CD4-positive, alpha-beta memory T cell (primary cell): Measurements from ENCODE around the gene ATRNL1. TPM values are rescaled to one million over a fixed set of nuclear protein-coding genes. Genes with fewer than 3 reads are reported as not detected.

ENCODE experiments used
- CTCF ChIA-PET: fragments of 350-600 bp; sonication (Branson Sonifier 250); formaldehyde crosslinking; loops from one replicate; lab custom pipeline; 2021; ENCODE audit warnings: inconsistent platforms; ENCODE audit not compliant: partially characterized antibody; lab: Charles Lee
- POLR2A ChIA-PET: fragments of 350-600 bp; sonication (Branson Sonifier 250); formaldehyde crosslinking; loops from one replicate; lab custom pipeline; 2021; ENCODE audit not compliant: partially characterized antibody; lab: Charles Lee
- DNase-seq, 5 donors: peaks; one replicate each; pipeline versions ENCODE4 v3.0.0 to v3.0.0-alpha.2; 2020 to 2022; ENCODE audit warnings: mixed read lengths in 1 of 5
- H3K27ac ChIP-seq: one replicate; pipeline ENCODE4 v1.7.0; 2013; ENCODE audit warnings: low read depth, low read length
- H3K27me3 ChIP-seq: 2 replicates; pipeline ENCODE4 v1.7.0; 2013; ENCODE audit warnings: mild to moderate bottlenecking, low read length, moderate library complexity; ENCODE audit not compliant: insufficient read depth
- H3K36me3 ChIP-seq: 2 replicates; pipeline ENCODE4 v1.7.0; 2013; ENCODE audit warnings: mild to moderate bottlenecking, low read length, moderate library complexity; ENCODE audit not compliant: insufficient read depth
- H3K4me1 ChIP-seq: 2 replicates; pipeline ENCODE4 v1.7.0; 2013; ENCODE audit warnings: mild to moderate bottlenecking, low read length, moderate library complexity; ENCODE audit not compliant: insufficient read depth
- H3K4me3 ChIP-seq, 2 donors: one replicate each; pipeline ENCODE4 v1.7.0; 2013; ENCODE audit warnings: low read length in 2 of 2, mild to moderate bottlenecking in 1 of 2
- H3K9me3 ChIP-seq, 2 donors: one replicate each; pipeline ENCODE4 v1.7.0; 2013; ENCODE audit warnings: low read length in 2 of 2, control low read depth in 1 of 2; ENCODE audit not compliant: control insufficient read depth in 1 of 2
- H3K27ac Mint-ChIP-seq, 7 donors: one replicate each; pipeline ENCODE4 v1.8.0; 2020 to 2021; ENCODE audit warnings: mixed read lengths in 7 of 7, mild to moderate bottlenecking in 6 of 7, inconsistent platforms in 3 of 7, moderate library complexity in 3 of 7
- H3K27me3 Mint-ChIP-seq, 2 donors: one replicate each; pipeline ENCODE4 v1.8.0; 2020 to 2021; ENCODE audit warnings: mixed read lengths in 2 of 2
- H3K36me3 Mint-ChIP-seq, 2 donors: one replicate each; pipeline ENCODE4 v1.8.0; 2020 to 2021; ENCODE audit warnings: mixed read lengths in 2 of 2, inconsistent platforms in 1 of 2, mild to moderate bottlenecking in 1 of 2
- H3K4me1 Mint-ChIP-seq, 4 donors: one replicate each; pipeline ENCODE4 v1.8.0; 2020 to 2021; ENCODE audit warnings: mixed read lengths in 4 of 4, mild to moderate bottlenecking in 1 of 4
- H3K4me3 Mint-ChIP-seq, 8 donors: one replicate each; pipeline ENCODE4 v1.8.0; 2020 to 2021; ENCODE audit warnings: mixed read lengths in 8 of 8, mild to moderate bottlenecking in 7 of 8, moderate library complexity in 6 of 8, inconsistent platforms in 3 of 8
- H3K9me3 Mint-ChIP-seq, 8 donors: one replicate each; pipeline ENCODE4 v1.8.0; 2020 to 2021; ENCODE audit warnings: mixed read lengths in 8 of 8, mild to moderate bottlenecking in 5 of 8, inconsistent platforms in 3 of 8, moderate library complexity in 1 of 8
- intact Hi-C: fragments of 100-400 bp; cut with micrococcal nuclease; formaldehyde crosslinking; loops from one replicate; pipeline ENCODE4 v1.15.1; 2023
- polyA plus RNA-seq, 2 donors: library from polyadenylated mRNA; unstranded; fragments of 300-500 nt; fragmentation: Illumina TruSeq; gene quantifications; one replicate each; pipeline ENCODE4 v1.2.3, GENCODE V29; 2021
- total RNA-seq, 2 experiments: library from RNA; stranded (reverse); gene quantifications; one replicate each; pipeline ENCODE4 v1.2.3, GENCODE V29; 2021

Gene ATRNL1
- total RNA-seq, result under 1 TPM in 1 of 2 experiments, not detected in 1; 0.50 TPM
- polyA plus RNA-seq, result under 1 TPM in 1 of 2 donors, not detected in 1; 0.23 TPM

GRCh38 chr10:115093286-115093775 is at the start of gene ATRNL1:
Gene ATRNL1 (plus strand): TSS chr10:115093365. CDS start chr10:115093751, 386 bp downstream.
- Histone ChIP-seq H3K9me3 (no peaks in the 10 kb centered on the region), H3K4me3 (peak within 1 kb of the TSS in 1 of 2 donors; percentile 38), H3K36me3 (no peaks in the 10 kb centered on the region), H3K4me1 (no peaks in the 10 kb centered on the region), H3K27ac (no peak within 1 kb of the TSS), H3K27me3 (peaks cover 16% of the 10 kb centered on the region)
- Mint-ChIP-seq H3K4me3 (peak within 1 kb of the TSS; percentile 79 to 83 (median 82)), H3K27me3 (peaks cover 35% of the 10 kb centered on the region in 2 donors), H3K9me3 (peaks cover 0 to 6% (median 0%) of the 10 kb centered on the region in 8 donors), H3K27ac (no peak within 1 kb of the TSS), H3K36me3 (no peaks in the 10 kb centered on the region), H3K4me1 (peaks cover 9 to 18% (median 13%) of the 10 kb centered on the region in 4 donors)
- intact Hi-C loops, result no loop called here
- CTCF ChIA-PET, result no interaction called here
- DNase-seq, result peak in 1 of 5 donors; percentile 0
- POLR2A ChIA-PET, result no interaction called here

GRCh38 chr10:115043719-115044118 is 49.4 kb upstream of the ATRNL1 start:
- DNase-seq, result no peak
- Mint-ChIP-seq H3K27me3 (peaks cover 0 to 10% of the 10 kb centered on the region in 2 donors), H3K4me3 (no peak overlapping the region), H3K9me3 (no peaks in the 10 kb centered on the region), H3K36me3 (no peaks in the 10 kb centered on the region), H3K27ac (no peak overlapping the region), H3K4me1 (no peaks in the 10 kb centered on the region)
- ChIA-PET CTCF (no interaction called here), POLR2A (no interaction called here)
- H3K4me3 ChIP-seq, result no peak overlapping the region
- no peaks in the 10 kb centered on the region for H3K9me3 ChIP-seq
- H3K27ac ChIP-seq, result no peak overlapping the region
- H3K27me3 ChIP-seq, result no peaks in the 10 kb centered on the region
- H3K36me3 ChIP-seq, result no peaks in the 10 kb centered on the region
- intact Hi-C loops, result no loop called here
- H3K4me1 ChIP-seq, result no peaks in the 10 kb centered on the region

GRCh38 chr10:115044891-115045290 is 48.3 kb upstream of the ATRNL1 start:
- Histone ChIP-seq H3K4me1 (no peaks in the 10 kb centered on the region), H3K4me3 (no peak overlapping the region), H3K36me3 (no peaks in the 10 kb centered on the region), H3K27ac (no peak overlapping the region), H3K27me3 (no peaks in the 10 kb centered on the region), H3K9me3 (no peaks in the 10 kb centered on the region)
- Mint-ChIP-seq H3K4me3 (no peak overlapping the region), H3K27ac (no peak overlapping the region), H3K4me1 (no peaks in the 10 kb centered on the region), H3K9me3 (no peaks in the 10 kb centered on the region), H3K27me3 (peaks cover 0 to 10% of the 10 kb centered on the region in 2 donors), H3K36me3 (no peaks in the 10 kb centered on the region)
- DNase-seq, result no peak
- CTCF ChIA-PET, result no interaction called here
- intact Hi-C loops, result no loop called here
- POLR2A ChIA-PET, result no interaction called here

- no peak overlapping the region for H3K4me3 Mint-ChIP-seq
- intact Hi-C loops, result no loop called here
- POLR2A ChIA-PET, result no interaction called here
These were observed 47.7 kb upstream of the ATRNL1 start for GRCh38 chr10:115045499-115045898.

GRCh38 chr10:115046686-115047236 is 46.4 kb upstream of the ATRNL1 start:
- no peaks in the 10 kb centered on the region for H3K9me3 ChIP-seq
- no peak for DNase-seq
- H3K36me3 ChIP-seq, result no peaks in the 10 kb centered on the region
- H3K27ac ChIP-seq, result no peak overlapping the region
- H3K9me3 Mint-ChIP-seq, result no peaks in the 10 kb centered on the region
- no peak overlapping the region for H3K4me3 ChIP-seq
- ChIA-PET POLR2A (no interaction called here), CTCF (no interaction called here)
- peaks cover 0 to 4% of the 10 kb centered on the region in 2 donors for H3K27me3 Mint-ChIP-seq
- H3K4me3 Mint-ChIP-seq, result no peak overlapping the region
- no peaks in the 10 kb centered on the region for H3K36me3 Mint-ChIP-seq
- H3K4me1 Mint-ChIP-seq, result no peaks in the 10 kb centered on the region
- no peak overlapping the region for H3K27ac Mint-ChIP-seq
- intact Hi-C loops, result no loop called here
- no peaks in the 10 kb centered on the region for H3K4me1 ChIP-seq
- no peaks in the 10 kb centered on the region for H3K27me3 ChIP-seq

More at GRCh38 chr10:115045499-115045898, 47.7 kb upstream of the ATRNL1 start:
- H3K9me3 ChIP-seq, result no peaks in the 10 kb centered on the region
- Mint-ChIP-seq H3K27ac (no peak overlapping the region), H3K27me3 (peaks cover 0 to 8% of the 10 kb centered on the region in 2 donors), H3K9me3 (no peaks in the 10 kb centered on the region), H3K4me1 (no peaks in the 10 kb centered on the region), H3K36me3 (no peaks in the 10 kb centered on the region)
- H3K27me3 ChIP-seq, result no peaks in the 10 kb centered on the region
- no peaks in the 10 kb centered on the region for H3K36me3 ChIP-seq
- no peak overlapping the region for H3K4me3 ChIP-seq
- H3K27ac ChIP-seq, result no peak overlapping the region
- H3K4me1 ChIP-seq, result no peaks in the 10 kb centered on the region
- DNase-seq, result no peak
- CTCF ChIA-PET, result no interaction called here

- H3K4me1 ChIP-seq, result no peaks in the 10 kb centered on the region
- H3K27ac ChIP-seq, result no peak overlapping the region
- Mint-ChIP-seq H3K9me3 (no peaks in the 10 kb centered on the region), H3K27me3 (peaks cover 0 to 4% of the 10 kb centered on the region in 2 donors), H3K4me3 (no peak overlapping the region), H3K27ac (no peak overlapping the region), H3K36me3 (no peaks in the 10 kb centered on the region), H3K4me1 (no peaks in the 10 kb centered on the region)
- no peak for DNase-seq
- CTCF ChIA-PET, result no interaction called here
- POLR2A ChIA-PET, result no interaction called here
- no peak overlapping the region for H3K4me3 ChIP-seq
- no peaks in the 10 kb centered on the region for H3K9me3 ChIP-seq
- no peaks in the 10 kb centered on the region for H3K36me3 ChIP-seq
- H3K27me3 ChIP-seq, result no peaks in the 10 kb centered on the region
- intact Hi-C loops, result no loop called here
These were observed 45.5 kb upstream of the ATRNL1 start for GRCh38 chr10:115047705-115048104.

GRCh38 chr10:115049318-115049717 is 43.8 kb upstream of the ATRNL1 start:
- Histone ChIP-seq H3K27me3 (no peaks in the 10 kb centered on the region), H3K4me1 (no peaks in the 10 kb centered on the region), H3K27ac (no peak overlapping the region), H3K36me3 (no peaks in the 10 kb centered on the region), H3K9me3 (no peaks in the 10 kb centered on the region), H3K4me3 (no peak overlapping the region)
- intact Hi-C loops, result no loop called here
- ChIA-PET CTCF (no interaction called here), POLR2A (no interaction called here)
- DNase-seq, result no peak
- no peaks in the 10 kb centered on the region for H3K36me3 Mint-ChIP-seq
- H3K27ac Mint-ChIP-seq, result no peak overlapping the region
- H3K27me3 Mint-ChIP-seq, result peaks cover 0 to 4% of the 10 kb centered on the region in 2 donors
- H3K4me3 Mint-ChIP-seq, result no peak overlapping the region
- no peaks in the 10 kb centered on the region for H3K9me3 Mint-ChIP-seq
- no peaks in the 10 kb centered on the region for H3K4me1 Mint-ChIP-seq
